OCI-LY7 (cell line): Measurements from ENCODE around the gene PDRG1. TPM values are rescaled to one million over a fixed set of nuclear protein-coding genes. Genes with fewer than 3 reads are reported as not detected.

Experiments used
- BruUV-seq: library from RNA; stranded (reverse); fragments of 400-500 nt; replicated peaks from 2 replicates; lab custom pipeline; 2021; lab: Mats Ljungman, UMichigan
- CTCF ChIA-PET: fragments of 300-600 bp; sonication (Branson Sonifier 250); formaldehyde crosslinking; loops from one replicate; lab custom pipeline; 2022; ENCODE audit warnings: antibody characterized with exemption; ENCODE audit not compliant: unreplicated experiment; lab: Charles Lee
- POLR2A ChIA-PET: fragments of 300-600 bp; sonication (Branson Sonifier 250); formaldehyde crosslinking; loops from one replicate; lab custom pipeline; 2022; ENCODE audit warnings: antibody characterized with exemption; lab: Charles Lee
- DNase-seq: peaks from one replicate; pipeline ENCODE4 v3.0.0-alpha.2; 2015; ENCODE audit warnings: low spot score
- H2AFZ ChIP-seq: fragments of 200-600 bp; sonication (generic), shearing (Covaris generic); 2 replicates; pipeline ENCODE4 v1.6.1; 2014; ENCODE audit warnings: mild to moderate bottlenecking, antibody characterized with exemption, low read length, moderate library complexity
- H3K27ac ChIP-seq: fragments of 200-600 bp; sonication (generic); 2 replicates; pipeline ENCODE4 v1.5.1; 2014; ENCODE audit warnings: mixed run types, low read depth, mild to moderate bottlenecking, moderate library complexity, low read length, inconsistent platforms; ENCODE audit not compliant: poor library complexity, severe bottlenecking
- H3K36me3 ChIP-seq: fragments of 200-600 bp; sonication (generic); 2 replicates; pipeline ENCODE4 v1.6.1; 2014; ENCODE audit warnings: mild to moderate bottlenecking, antibody characterized with exemption, low read length, moderate library complexity, mixed read lengths; ENCODE audit not compliant: insufficient read depth
- H3K4me1 ChIP-seq: fragments of 200-600 bp; sonication (generic); 2 replicates; pipeline ENCODE4 v1.5.1; 2014; ENCODE audit warnings: mild to moderate bottlenecking, low read length; ENCODE audit not compliant: insufficient read depth, poor library complexity, severe bottlenecking
- H3K4me2 ChIP-seq: fragments of 200-600 bp; sonication (generic); 2 replicates; pipeline ENCODE4 v1.6.1; 2014; ENCODE audit warnings: mild to moderate bottlenecking, low read length
- H3K4me3 ChIP-seq: fragments of 200-600 bp; sonication (generic); 2 replicates; pipeline ENCODE4 v1.5.1; 2014; ENCODE audit warnings: mild to moderate bottlenecking, low read depth, low read length; ENCODE audit not compliant: poor library complexity, severe bottlenecking
- H3K79me2 ChIP-seq: fragments of 200-600 bp; sonication (generic); 2 replicates; pipeline ENCODE4 v1.6.1; 2016; ENCODE audit warnings: low read depth, mild to moderate bottlenecking, low read length, moderate library complexity, mixed read lengths; ENCODE audit not compliant: insufficient read depth
- H3K9me2 ChIP-seq: fragments of 200-600 bp; sonication (generic); 2 replicates; pipeline ENCODE4 v1.6.1; 2016; ENCODE audit warnings: mild to moderate bottlenecking, low read length, mixed read lengths; ENCODE audit not compliant: insufficient read depth
- H3K9me3 ChIP-seq: fragments of 200-600 bp; sonication (generic); 2 replicates; pipeline ENCODE4 v1.6.1; 2014; ENCODE audit warnings: mild to moderate bottlenecking, mixed run types, low read length, mixed read lengths
- H4K20me1 ChIP-seq: fragments of 200-600 bp; sonication (generic); 2 replicates; pipeline ENCODE4 v1.6.1; 2014; ENCODE audit warnings: mild to moderate bottlenecking, antibody characterized with exemption, low read length, moderate library complexity, mixed read lengths; ENCODE audit not compliant: insufficient read depth
- CTCF ChIP-seq: fragments of 200-600 bp; sonication (generic); conservative IDR thresholded peaks from 2 replicates; pipeline ENCODE4 v1.5.1; 2014; ENCODE audit warnings: mild to moderate bottlenecking, antibody characterized with exemption, low read length, moderate library complexity, mixed read lengths
- EZH2phosphoT487 ChIP-seq: fragments of 200-600 bp; sonication (generic); IDR thresholded peaks from 2 replicates; pipeline ENCODE4 v1.6.1; 2018; ENCODE audit warnings: low read depth, borderline replicate concordance, mild to moderate bottlenecking, mixed run types, antibody characterized with exemption, low read length, moderate library complexity, mixed read lengths
- intact Hi-C: fragments of 100-400 bp; cut with micrococcal nuclease; formaldehyde crosslinking; loops from one replicate; pipeline ENCODE4 v1.10.0; 2022; ENCODE audit not compliant: unreplicated experiment
- total RNA-seq, 2 experiments: library from RNA; depleted of rRNA in 1 of 2; stranded (reverse); fragments of >200 nt in 1 of 2; shearing (Covaris generic) in 1 of 2; gene quantifications; 2 replicates each; pipeline ENCODE4 v1.2.3, GENCODE V29; 2014 to 2022

Gene PDRG1
- total RNA-seq, 2 experiments from 2014 or later, result 9.7 to 22.5 TPM

- BruUV-seq, result no TSS peak
- no peak for DNase-seq
- no peaks in the 10 kb centered on the region for H3K9me2 ChIP-seq
- no peaks in the 10 kb centered on the region for H3K4me1 ChIP-seq
- H3K4me2 ChIP-seq, result no peak overlapping the region
- no peak overlapping the region for H3K27ac ChIP-seq
- POLR2A ChIA-PET, result interaction anchor here (0.6 kb wide), 1 partner anchor 183 kb away, joined by 4 read pairs; no protein-coding TSS in a partner anchor
- intact Hi-C loops, result no loop called here
- no peak overlapping the region for H3K4me3 ChIP-seq
- H3K36me3 ChIP-seq, result no peaks in the 10 kb centered on the region
- no peaks in the 10 kb centered on the region for H4K20me1 ChIP-seq
- H3K79me2 ChIP-seq, result no peaks in the 10 kb centered on the region
- TF ChIP-seq EZH2phosphoT487 (no peak), CTCF (no peak)
- no peaks in the 10 kb centered on the region for H3K9me3 ChIP-seq
- no peak overlapping the region for H2AFZ ChIP-seq
- CTCF ChIA-PET, result no interaction called here
These were observed 36.7 kb upstream of the PDRG1 start for GRCh38 chr20:31988430-31989015.

- Histone ChIP-seq H4K20me1 (no peaks in the 10 kb centered on the region), H3K4me1 (no peaks in the 10 kb centered on the region), H3K4me2 (no peak overlapping the region), H3K36me3 (no peaks in the 10 kb centered on the region), H3K9me2 (no peaks in the 10 kb centered on the region), H3K79me2 (no peaks in the 10 kb centered on the region), H3K9me3 (no peaks in the 10 kb centered on the region), H3K4me3 (no peak overlapping the region), H2AFZ (no peak overlapping the region), H3K27ac (no peak overlapping the region)
- ChIA-PET CTCF (no interaction called here), POLR2A (no interaction called here)
- no peak for TF ChIP-seq CTCF
- no peak for TF ChIP-seq EZH2phosphoT487
- intact Hi-C loops, result no loop called here
- no peak for DNase-seq
- BruUV-seq, result no TSS peak
These were observed 35.9 kb upstream of the PDRG1 start for GRCh38 chr20:31987744-31988143.

- ChIA-PET POLR2A (no interaction called here), CTCF (no interaction called here)
- Histone ChIP-seq H3K79me2 (no peaks in the 10 kb centered on the region), H3K36me3 (no peaks in the 10 kb centered on the region), H3K9me3 (no peaks in the 10 kb centered on the region), H4K20me1 (no peaks in the 10 kb centered on the region), H3K4me3 (no peak overlapping the region), H3K4me2 (no peak overlapping the region), H2AFZ (no peak overlapping the region), H3K4me1 (no peaks in the 10 kb centered on the region), H3K27ac (no peak overlapping the region), H3K9me2 (no peaks in the 10 kb centered on the region)
- no peak for DNase-seq
- TF ChIP-seq CTCF (no peak), EZH2phosphoT487 (no peak)
- no TSS peak for BruUV-seq
- intact Hi-C loops, result no loop called here
These were observed 33.2 kb upstream of the PDRG1 start for GRCh38 chr20:31984981-31985471.
